Measurements from ENCODE around the gene VMP1. TPM values are rescaled to one million over a fixed set of nuclear protein-coding genes. Genes with fewer than 3 reads are reported as not detected.

VMP1 gene
- total RNA-seq, 1 experiment from 2014 or later, result 83.1 TPM

DNA sequence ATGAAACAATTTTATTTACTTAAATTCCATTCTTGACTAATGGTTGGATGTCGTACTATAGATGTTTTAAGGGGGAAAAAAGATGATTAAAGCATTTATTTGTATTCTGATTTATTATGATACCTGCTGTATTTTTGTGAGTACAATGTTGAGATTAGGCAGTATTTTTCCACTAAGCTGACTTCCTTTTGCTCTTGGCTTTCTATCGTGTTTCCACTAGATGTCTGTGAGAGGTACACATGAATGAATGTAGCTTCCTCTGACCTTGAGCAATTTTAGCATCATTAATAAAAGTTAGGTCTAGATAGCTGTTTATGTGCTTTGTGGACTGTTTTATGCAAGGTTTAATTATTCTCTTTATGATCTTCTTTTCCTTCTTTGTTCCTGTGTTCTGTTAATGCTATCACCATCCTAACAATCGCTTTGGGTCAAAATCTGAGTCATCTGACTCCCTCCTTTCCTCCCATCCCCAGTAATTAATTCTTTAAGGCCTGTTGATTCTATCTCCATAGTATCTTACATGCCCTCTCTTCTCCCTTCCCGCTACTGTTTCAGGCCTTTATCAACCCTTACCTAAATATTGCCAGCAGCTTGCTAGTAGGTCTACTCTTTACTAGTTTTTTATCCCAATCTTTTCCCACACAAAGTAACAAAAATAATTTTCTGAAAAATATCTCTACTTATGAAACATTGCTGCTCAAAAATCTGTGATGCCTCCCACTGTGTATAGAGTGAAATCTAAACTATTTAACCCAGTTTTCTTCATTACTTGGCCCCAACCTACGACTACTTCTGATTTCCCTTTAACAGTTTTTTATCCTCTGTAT, 76.0 kb downstream of the VMP1 start:
- Histone ChIP-seq H4K91ac (ENCODE audit: insufficient read length, low read depth, low read length) (no peak overlapping the region), H3K27me3 (ENCODE audit: insufficient read depth, low read length) (no peaks in the 10 kb centered on the region), H3K79me1 (ENCODE audit: insufficient read depth, low read depth, low read length, poor library complexity, severe bottlenecking) (no peaks in the 10 kb centered on the region), H2BK120ac (ENCODE audit: low read depth, low read length, poor library complexity, severe bottlenecking) (no peak overlapping the region), H3K9ac (ENCODE audit: extremely low read depth, insufficient read length, low read length) (no peak overlapping the region), H2AFZ (ENCODE audit: low read length) (no peak overlapping the region), H3K4me1 (ENCODE audit: insufficient read depth, low read length) (peaks cover 5% of the 10 kb centered on the region; the same call in 1 of the 2 replicates), H3K23ac (ENCODE audit: insufficient read length, low read depth, low read length) (no peak overlapping the region), H2BK15ac (ENCODE audit: low read depth, low read length) (no peak overlapping the region), H3K4me2 (ENCODE audit: insufficient read depth, insufficient read length, low read length) (no peak overlapping the region), H2BK12ac (ENCODE audit: insufficient read length, low read depth, low read length) (no peak overlapping the region), H2BK20ac (ENCODE audit: low read depth, low read length, poor library complexity, severe bottlenecking) (no peak overlapping the region), H2BK5ac (ENCODE audit: insufficient read length, low read length) (no peak overlapping the region), H4K5ac (ENCODE audit: insufficient read length, low read depth, low read length) (no peak overlapping the region), H3K56ac (ENCODE audit: insufficient read length, low read depth, low read length) (no peak overlapping the region), H3K27ac (ENCODE audit: insufficient read length, low read depth, low read length) (no peak overlapping the region), H4K20me1 (ENCODE audit: control insufficient read depth, insufficient read depth, insufficient read length) (no peaks in the 10 kb centered on the region), H3K9me3 (ENCODE audit: control insufficient read depth, low read depth, low read length) (no peaks in the 10 kb centered on the region), H2AK5ac (ENCODE audit: insufficient read length, low read length) (no peak overlapping the region), H4K8ac (replicated peaks; ENCODE audit: insufficient read length, low read depth, low read length) (no peak overlapping the region), H3K4ac (ENCODE audit: low read depth, low read length) (no peak overlapping the region), H3K23me2 (ENCODE audit: insufficient read length, low read depth, low read length, poor library complexity, severe bottlenecking) (no peaks in the 10 kb centered on the region), H3K18ac (ENCODE audit: insufficient read length, low read depth, low read length) (no peak overlapping the region), H3K14ac (ENCODE audit: insufficient read depth, low read length) (no peak overlapping the region), H3T11ph (ENCODE audit: low read length) (no peak overlapping the region), H3K79me2 (ENCODE audit: insufficient read depth, low read length) (no peaks in the 10 kb centered on the region)
- Mint-ChIP-seq H3K4me1 (peaks cover 36 to 40% of the 10 kb centered on the region in 2 experiments), H3K36me3 (ENCODE audit: insufficient read depth in 1 of 3, low read depth in 3 of 3) (peaks cover 0 to 2% (median 0%) of the 10 kb centered on the region in 3 experiments; a peak in 1 of 7 replicates), H3K9me3 (no peaks in the 10 kb centered on the region), H3K4me3 (0 out of 5 replicates have a peak overlapping the region, but pooled peaks of 1 of the 2 experiments have one; percentile 0), H3K27ac (peak overlapping the region; percentile 31 to 92 (median 34); a peak in 6 of 7 replicates), H3K27me3 (ENCODE audit: low read depth) (no peaks in the 10 kb centered on the region)
- no peak for DNase-seq
- no CpG with 5 or more reads among the region's 5 CpGs for WGBS (ENCODE audit: extremely low coverage, insufficient read length, low lambda C conversion rate)
- no peak for TF ChIP-seq CTCF (conservative IDR thresholded peaks at IDR 0.05)

All from H9 (cell line).